Adrenal gland (tissue), 5 donors: ENCODE data around the gene PFKP.

ENCODE experiments used
- CTCF ChIP-seq, 6 experiments: fragments of 450-650 bp in 4 of 6; fragments of 200-600 bp in 2 of 6; sonication (generic) in 1 of 6; IDR thresholded peaks; 1 replicate in 5 of 6; 2 replicates in 1 of 6; pipeline versions ENCODE4 v1.5.1 to v1.8.0; 2016 to 2021; ENCODE audit warnings: antibody characterized with exemption in 6 of 6, mild to moderate bottlenecking in 2 of 6, moderate library complexity in 1 of 6
- POLR2A ChIP-seq, 2 donors: fragments of 450-650 bp; IDR thresholded peaks; one replicate each; pipeline ENCODE4 v1.6.1; 2017; ENCODE audit warnings: antibody characterized with exemption in 2 of 2, mild to moderate bottlenecking in 2 of 2, moderate library complexity in 1 of 2
- donor health status: DM: no; HTN: no; CAD: no.

GRCh38 chr10:3077940-3078630 lies 10.7 kb downstream of the PFKP start:
- TF ChIP-seq POLR2A (IDR thresholded peaks at IDR 0.05) (no peak), CTCF (IDR thresholded peaks at IDR 0.05) (no peak)
